ENCODE measurements around the gene DBNL.

GRCh38 chr7:44108768-44109750 is 64.6 kb downstream of the DBNL start:
- TF ChIP-seq CTCF (IDR thresholded peaks at IDR 0.05): no peak
- TF ChIP-seq POLR2A (IDR thresholded peaks at IDR 0.05): no peak

Measured in testis (tissue), 2 donors.